ENCODE data around the gene VDAC1. TPM values are rescaled to one million over a fixed set of nuclear protein-coding genes. Genes with fewer than 3 reads are reported as not detected.
A peak's percentile ranks its signal among the peaks of the same experiment; 100 is the strongest.

Gene VDAC1
- total RNA-seq, 2 donors from 2014 or later = 334 to 423 TPM

GRCh38 chr5:134006115-134006514 lies 1.3 kb upstream of the VDAC1 start:
- Mint-ChIP-seq H3K27ac (peak overlapping the region; percentile 94), H3K4me3 (peak overlapping the region; percentile 91), H3K4me1 (peaks cover 16% of the 10 kb centered on the region), H3K9me3 (no peaks in the 10 kb centered on the region), H3K27me3 (no peaks in the 10 kb centered on the region), H3K36me3 (ENCODE audit: low read depth) (peaks cover 40% of the 10 kb centered on the region)
- ATAC-seq (replicated peaks) = no peak

GRCh38 chr5:134005417-134006061 lies 764 bp upstream of the VDAC1 start:
- H3K9me3 Mint-ChIP-seq = no peaks in the 10 kb centered on the region
- H3K27ac Mint-ChIP-seq = peak overlapping the region; percentile 94
- H3K4me1 Mint-ChIP-seq = peaks cover 19% of the 10 kb centered on the region
- H3K4me3 Mint-ChIP-seq = peak overlapping the region; percentile 91
- H3K36me3 Mint-ChIP-seq (ENCODE audit: low read depth) = peaks cover 45% of the 10 kb centered on the region
- peak; percentile 23 for ATAC-seq (replicated peaks)
- H3K27me3 Mint-ChIP-seq = no peaks in the 10 kb centered on the region

- Mint-ChIP-seq H3K36me3 (ENCODE audit: low read depth) (peaks cover 57% of the 10 kb centered on the region), H3K4me3 (peak overlapping the region; percentile 88), H3K9me3 (no peaks in the 10 kb centered on the region), H3K4me1 (peaks cover 30% of the 10 kb centered on the region), H3K27me3 (no peaks in the 10 kb centered on the region), H3K27ac (peak overlapping the region; percentile 95)
- peak; percentile 19 for ATAC-seq (replicated peaks)
Observed at GRCh38 chr5:134003817-134004625, 754 bp downstream of the VDAC1 start.

DNA sequence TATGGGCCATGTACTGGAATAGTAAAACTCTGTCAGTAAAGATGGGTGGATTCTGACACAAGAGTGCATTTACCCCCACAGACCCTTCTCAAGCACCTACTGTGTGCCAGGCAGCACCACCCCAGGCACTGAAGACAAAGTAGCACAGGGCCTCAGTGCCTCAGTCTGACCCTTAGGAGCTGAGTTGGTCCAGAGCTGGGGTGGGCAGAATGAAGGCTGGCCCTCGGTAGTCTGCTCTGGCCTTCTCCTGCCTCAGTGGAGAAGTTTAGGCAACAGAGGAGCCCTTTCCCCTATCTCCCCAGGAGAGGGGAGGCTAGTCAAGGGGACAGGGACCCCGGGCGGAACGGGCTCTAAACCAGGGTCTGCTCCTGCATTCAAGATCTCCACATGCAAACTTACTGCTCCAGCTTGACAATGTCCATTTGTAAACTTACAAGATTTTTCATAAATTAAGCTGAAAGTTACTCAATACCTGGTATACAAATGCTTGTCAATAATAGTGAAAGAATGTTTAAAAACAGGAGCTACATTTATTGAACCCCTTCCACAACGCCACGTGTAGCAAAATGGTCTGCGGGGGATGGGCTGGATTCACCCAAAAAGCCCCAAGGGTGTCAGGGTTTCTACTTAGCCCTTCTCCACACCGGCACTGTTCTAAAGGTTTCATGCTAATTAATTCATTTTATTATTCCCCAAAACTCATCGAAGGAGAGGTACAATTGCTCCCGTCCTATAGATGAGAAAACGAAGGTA lies 1.5 kb downstream of the VDAC1 start:
- no peak for ATAC-seq (replicated peaks)
- no peaks in the 10 kb centered on the region for H3K27me3 Mint-ChIP-seq
- H3K4me1 Mint-ChIP-seq = peaks cover 30% of the 10 kb centered on the region
- H3K4me3 Mint-ChIP-seq = peak overlapping the region; percentile 88
- H3K36me3 Mint-ChIP-seq (ENCODE audit: low read depth) = peaks cover 60% of the 10 kb centered on the region
- H3K27ac Mint-ChIP-seq = peak overlapping the region; percentile 95
- no peaks in the 10 kb centered on the region for H3K9me3 Mint-ChIP-seq

GRCh38 chr5:134001938-134002731 lies 2.6 kb downstream of the VDAC1 start:
- Mint-ChIP-seq H3K36me3 (ENCODE audit: low read depth) (peaks cover 64% of the 10 kb centered on the region), H3K4me3 (peak overlapping the region; percentile 88), H3K27ac (peak overlapping the region; percentile 95), H3K4me1 (peaks cover 30% of the 10 kb centered on the region), H3K9me3 (no peaks in the 10 kb centered on the region), H3K27me3 (no peaks in the 10 kb centered on the region)
- no peak for ATAC-seq (replicated peaks)

GRCh38 chr5:134000696-134001453 lies 3.9 kb downstream of the VDAC1 start:
- no peaks in the 10 kb centered on the region for H3K9me3 Mint-ChIP-seq
- peaks cover 71% of the 10 kb centered on the region for H3K36me3 Mint-ChIP-seq (ENCODE audit: low read depth)
- peak overlapping the region; percentile 95 for H3K27ac Mint-ChIP-seq
- no peak for ATAC-seq (replicated peaks)
- H3K4me1 Mint-ChIP-seq = peaks cover 35% of the 10 kb centered on the region
- peak overlapping the region; percentile 88 for H3K4me3 Mint-ChIP-seq
- H3K27me3 Mint-ChIP-seq = no peaks in the 10 kb centered on the region

DNA sequence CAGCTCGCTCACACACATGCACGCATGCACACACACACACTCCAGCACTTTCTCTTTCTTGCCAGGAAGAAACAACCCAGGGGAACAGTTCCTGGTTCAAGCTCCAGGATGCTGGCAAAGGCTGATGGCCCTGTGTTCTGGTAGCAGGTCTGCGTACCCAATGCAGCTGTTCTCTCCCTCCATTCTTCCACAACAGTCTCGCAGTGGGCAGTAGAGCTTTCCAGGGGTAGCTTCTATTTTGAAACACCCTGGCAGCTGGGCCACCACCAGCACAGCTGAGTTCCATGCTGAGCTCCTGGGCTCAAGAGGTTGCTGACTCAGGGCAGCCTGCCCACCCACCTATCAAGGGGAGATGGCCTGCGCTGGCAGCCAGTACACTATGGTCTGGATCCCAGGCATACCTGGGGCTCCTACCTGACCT lies 4.7 kb downstream of the VDAC1 start:
- H3K27ac Mint-ChIP-seq = peak overlapping the region; percentile 13
- H3K9me3 Mint-ChIP-seq = no peaks in the 10 kb centered on the region
- H3K4me3 Mint-ChIP-seq = peak overlapping the region; percentile 0
- ATAC-seq (replicated peaks) = no peak
- H3K36me3 Mint-ChIP-seq (ENCODE audit: low read depth) = peaks cover 68% of the 10 kb centered on the region
- H3K27me3 Mint-ChIP-seq = no peaks in the 10 kb centered on the region
- H3K4me1 Mint-ChIP-seq = peaks cover 34% of the 10 kb centered on the region

DNA sequence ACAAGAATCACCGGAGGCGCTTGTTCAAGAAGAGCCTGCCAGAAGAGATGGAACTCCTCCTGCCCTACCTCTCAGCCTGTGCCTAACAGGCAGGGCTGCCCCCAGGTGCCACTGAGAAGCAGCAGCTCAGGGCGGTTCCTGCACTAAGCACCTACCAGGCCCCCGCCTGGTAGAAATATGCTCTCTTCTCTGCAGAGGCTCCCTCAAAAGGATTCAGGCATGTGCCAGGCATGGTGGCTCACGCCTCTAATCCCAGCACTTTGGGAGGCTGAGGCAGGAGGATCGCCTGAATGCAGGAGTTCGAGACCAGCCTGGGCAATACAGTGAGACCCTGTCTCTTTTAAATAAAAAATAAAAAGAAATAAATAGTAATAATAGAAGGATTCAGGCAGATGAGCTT lies 6.0 kb downstream of the VDAC1 start:
- Mint-ChIP-seq H3K27me3 (no peaks in the 10 kb centered on the region), H3K4me1 (peaks cover 47% of the 10 kb centered on the region), H3K9me3 (no peaks in the 10 kb centered on the region), H3K27ac (no peak overlapping the region), H3K36me3 (ENCODE audit: low read depth) (peaks cover 66% of the 10 kb centered on the region), H3K4me3 (no peak overlapping the region)
- ATAC-seq (replicated peaks) = no peak

DNA sequence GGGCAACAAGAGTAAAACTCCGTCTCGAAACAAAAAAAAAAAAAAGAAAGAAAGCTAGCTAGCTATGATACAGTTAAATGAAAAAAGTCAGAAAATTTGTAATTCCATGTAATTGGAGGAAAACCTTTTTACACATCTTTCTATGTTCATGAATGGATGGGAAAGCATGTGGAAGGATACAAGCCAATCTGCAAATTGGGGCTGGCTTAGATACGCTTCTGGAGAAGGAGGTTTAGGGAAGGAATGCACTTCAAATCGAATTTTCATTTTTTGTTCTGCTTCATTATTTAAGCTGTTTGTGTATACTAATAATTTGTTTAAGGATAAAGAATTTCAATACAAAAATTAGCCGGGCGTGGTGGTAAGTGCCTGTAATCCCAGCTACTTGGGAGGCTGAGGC lies 6.7 kb downstream of the VDAC1 start:
- Mint-ChIP-seq H3K4me3 (no peak overlapping the region), H3K36me3 (ENCODE audit: low read depth) (peaks cover 60% of the 10 kb centered on the region), H3K9me3 (no peaks in the 10 kb centered on the region), H3K27me3 (no peaks in the 10 kb centered on the region), H3K27ac (no peak overlapping the region), H3K4me1 (peaks cover 50% of the 10 kb centered on the region)
- ATAC-seq (replicated peaks) = no peak

GRCh38 chr5:133996683-133997252 lies 8.0 kb downstream of the VDAC1 start:
- H3K9me3 Mint-ChIP-seq = no peaks in the 10 kb centered on the region
- no peak for ATAC-seq (replicated peaks)
- H3K27ac Mint-ChIP-seq = no peak overlapping the region
- H3K27me3 Mint-ChIP-seq = no peaks in the 10 kb centered on the region
- peaks cover 59% of the 10 kb centered on the region for H3K36me3 Mint-ChIP-seq (ENCODE audit: low read depth)
- H3K4me3 Mint-ChIP-seq = no peak overlapping the region
- H3K4me1 Mint-ChIP-seq = peaks cover 42% of the 10 kb centered on the region

DNA sequence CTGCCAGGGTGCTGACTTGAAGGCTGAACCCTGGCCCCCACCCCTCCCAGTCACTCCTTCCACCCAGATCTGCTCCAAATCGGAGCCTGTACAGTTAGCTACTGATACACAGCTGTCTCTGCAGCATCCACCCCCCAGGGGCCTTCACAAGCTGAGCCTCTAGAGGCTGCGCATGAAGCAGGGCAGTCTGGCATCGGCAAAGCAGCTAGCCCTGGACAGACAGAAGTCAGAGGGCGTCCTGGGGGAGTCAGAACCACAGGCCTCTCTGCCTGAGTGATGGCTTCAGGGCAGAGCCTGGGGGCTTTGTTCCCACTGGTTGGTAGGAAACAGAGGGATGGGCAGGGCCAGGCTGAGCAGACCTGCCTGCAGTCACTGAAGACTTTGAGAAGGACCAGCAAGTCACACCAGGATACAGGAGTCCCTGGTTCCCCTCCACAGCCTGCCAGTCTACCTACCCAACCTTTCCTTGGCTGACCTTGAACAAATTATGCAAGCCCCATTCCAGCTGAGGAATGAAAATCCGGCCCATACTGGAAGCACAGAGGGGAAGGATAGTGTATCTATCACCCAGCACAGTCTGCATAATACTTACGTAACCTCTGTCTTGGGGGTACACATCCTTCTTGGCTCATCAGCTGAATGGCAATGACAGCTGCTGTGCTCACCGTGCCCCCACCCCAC lies 8.8 kb downstream of the VDAC1 start:
- Mint-ChIP-seq H3K36me3 (ENCODE audit: low read depth) (peaks cover 59% of the 10 kb centered on the region), H3K27ac (peak overlapping the region; percentile 34), H3K9me3 (no peaks in the 10 kb centered on the region), H3K27me3 (no peaks in the 10 kb centered on the region), H3K4me3 (no peak overlapping the region), H3K4me1 (peaks cover 39% of the 10 kb centered on the region)
- ATAC-seq (replicated peaks) = no peak

GRCh38 chr5:133995341-133995740 lies 9.4 kb downstream of the VDAC1 start:
- H3K27ac Mint-ChIP-seq = peak overlapping the region; percentile 34
- H3K36me3 Mint-ChIP-seq (ENCODE audit: low read depth) = peaks cover 61% of the 10 kb centered on the region
- H3K4me3 Mint-ChIP-seq = no peak overlapping the region
- no peak for ATAC-seq (replicated peaks)
- no peaks in the 10 kb centered on the region for H3K27me3 Mint-ChIP-seq
- no peaks in the 10 kb centered on the region for H3K9me3 Mint-ChIP-seq
- peaks cover 36% of the 10 kb centered on the region for H3K4me1 Mint-ChIP-seq

DNA sequence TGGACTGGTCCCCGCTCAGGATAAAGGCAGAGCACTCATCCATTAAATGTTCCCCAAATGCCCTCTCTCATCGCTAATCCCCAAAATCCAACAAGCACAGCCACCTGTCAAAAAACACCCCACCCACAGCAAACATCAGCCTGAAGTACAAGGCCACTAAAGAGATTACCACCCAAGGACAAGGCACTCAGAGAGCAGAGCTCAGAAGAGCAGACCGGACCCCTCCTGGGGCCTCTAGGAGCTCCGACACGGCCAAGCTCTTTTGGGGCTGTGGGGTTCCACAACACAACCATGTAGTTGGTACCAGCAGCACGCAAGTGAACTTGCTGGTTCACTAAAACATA lies 9.8 kb downstream of the VDAC1 start:
- Mint-ChIP-seq H3K27ac (peak overlapping the region; percentile 34), H3K4me3 (no peak overlapping the region), H3K4me1 (peaks cover 32% of the 10 kb centered on the region), H3K36me3 (ENCODE audit: low read depth) (peaks cover 61% of the 10 kb centered on the region), H3K9me3 (no peaks in the 10 kb centered on the region), H3K27me3 (no peaks in the 10 kb centered on the region)
- ATAC-seq (replicated peaks) = no peak
